ENCODE measurements around the gene GZMM.

Gene GZMM

GRCh38 chr19:507286-508203 is 36.3 kb upstream of the GZMM start, which contains the start of gene TPGS1:
Gene TPGS1 (plus strand): TSS chr19:507497. CDS start chr19:507507, 10 bp downstream.
- no peaks in the 10 kb centered on the region for H3K27me3 Mint-ChIP-seq
- H3K36me3 Mint-ChIP-seq, result peaks cover 2% of the 10 kb centered on the region
- no peaks in the 10 kb centered on the region for H3K9me3 Mint-ChIP-seq
- peak within 1 kb of the TSS; percentile 100 for H3K27ac Mint-ChIP-seq
- peak within 1 kb of the TSS; percentile 92 for H3K4me3 Mint-ChIP-seq
- peaks cover 47% of the 10 kb centered on the region for H3K4me1 Mint-ChIP-seq

- Mint-ChIP-seq H3K36me3 (peaks cover 2% of the 10 kb centered on the region), H3K4me3 (peak overlapping the region; percentile 92), H3K4me1 (peaks cover 47% of the 10 kb centered on the region), H3K9me3 (no peaks in the 10 kb centered on the region), H3K27ac (peak overlapping the region; percentile 87), H3K27me3 (no peaks in the 10 kb centered on the region)
Measured at GRCh38 chr19:508204-509150, 35.4 kb upstream of the GZMM start.

GRCh38 chr19:510606-511100 is 33.2 kb upstream of the GZMM start:
- H3K4me3 Mint-ChIP-seq, result peak overlapping the region; percentile 89
- no peaks in the 10 kb centered on the region for H3K27me3 Mint-ChIP-seq
- peak overlapping the region; percentile 98 for H3K27ac Mint-ChIP-seq
- H3K4me1 Mint-ChIP-seq, result peaks cover 44% of the 10 kb centered on the region
- H3K36me3 Mint-ChIP-seq, result peaks cover 2% of the 10 kb centered on the region
- H3K9me3 Mint-ChIP-seq, result no peaks in the 10 kb centered on the region

- H3K4me3 Mint-ChIP-seq, result peak overlapping the region; percentile 89
- H3K36me3 Mint-ChIP-seq, result peaks cover 2% of the 10 kb centered on the region
- peak overlapping the region; percentile 98 for H3K27ac Mint-ChIP-seq
- no peaks in the 10 kb centered on the region for H3K9me3 Mint-ChIP-seq
- H3K4me1 Mint-ChIP-seq, result peaks cover 43% of the 10 kb centered on the region
- no peaks in the 10 kb centered on the region for H3K27me3 Mint-ChIP-seq
Measured at GRCh38 chr19:511101-511851, 32.6 kb upstream of the GZMM start.

DNA sequence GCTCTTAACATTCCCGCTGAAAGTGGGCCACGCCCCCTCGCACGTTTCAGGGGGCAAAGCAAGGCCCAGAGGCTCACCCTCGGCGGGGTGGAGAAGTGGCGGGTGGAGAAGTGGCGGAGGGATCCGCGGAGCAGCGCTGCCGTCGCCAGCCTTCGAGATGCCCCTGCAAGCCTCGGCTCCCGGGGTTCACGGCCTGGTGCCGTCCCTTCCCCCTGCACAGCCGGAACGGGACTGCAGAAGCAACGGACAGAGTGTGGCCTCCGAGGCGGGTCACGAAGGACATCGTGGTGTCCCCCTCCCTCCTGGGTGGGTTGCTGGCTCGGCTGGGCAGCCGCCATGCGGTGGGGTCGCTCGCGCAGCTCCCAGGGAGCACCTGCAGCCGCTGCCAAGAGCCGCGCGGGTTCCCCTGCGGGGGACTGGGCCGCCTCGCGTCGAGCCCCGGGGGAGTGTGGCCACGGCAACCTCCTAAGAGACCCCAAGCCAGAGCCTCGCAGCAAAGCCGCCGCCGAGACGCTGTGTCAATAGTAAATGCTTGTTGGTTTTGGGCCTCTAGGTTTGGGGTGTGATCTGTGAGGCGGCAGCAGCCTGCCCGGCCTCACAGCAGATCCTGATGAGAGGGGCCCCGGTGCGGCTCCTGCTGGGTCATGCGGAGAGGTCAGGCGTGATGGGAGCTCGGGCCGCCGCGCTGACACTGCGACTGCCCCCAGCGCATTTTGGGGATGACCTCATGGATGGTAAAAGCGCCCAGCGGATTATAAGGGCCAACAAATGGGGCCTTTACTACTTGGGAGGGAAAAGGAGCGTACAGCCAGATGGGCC is 31.1 kb upstream of the GZMM start:
- peaks cover 2% of the 10 kb centered on the region for H3K36me3 Mint-ChIP-seq
- H3K27me3 Mint-ChIP-seq, result no peaks in the 10 kb centered on the region
- H3K9me3 Mint-ChIP-seq, result no peaks in the 10 kb centered on the region
- no peak overlapping the region for H3K27ac Mint-ChIP-seq
- peaks cover 49% of the 10 kb centered on the region for H3K4me1 Mint-ChIP-seq
- H3K4me3 Mint-ChIP-seq, result no peak overlapping the region

DNA sequence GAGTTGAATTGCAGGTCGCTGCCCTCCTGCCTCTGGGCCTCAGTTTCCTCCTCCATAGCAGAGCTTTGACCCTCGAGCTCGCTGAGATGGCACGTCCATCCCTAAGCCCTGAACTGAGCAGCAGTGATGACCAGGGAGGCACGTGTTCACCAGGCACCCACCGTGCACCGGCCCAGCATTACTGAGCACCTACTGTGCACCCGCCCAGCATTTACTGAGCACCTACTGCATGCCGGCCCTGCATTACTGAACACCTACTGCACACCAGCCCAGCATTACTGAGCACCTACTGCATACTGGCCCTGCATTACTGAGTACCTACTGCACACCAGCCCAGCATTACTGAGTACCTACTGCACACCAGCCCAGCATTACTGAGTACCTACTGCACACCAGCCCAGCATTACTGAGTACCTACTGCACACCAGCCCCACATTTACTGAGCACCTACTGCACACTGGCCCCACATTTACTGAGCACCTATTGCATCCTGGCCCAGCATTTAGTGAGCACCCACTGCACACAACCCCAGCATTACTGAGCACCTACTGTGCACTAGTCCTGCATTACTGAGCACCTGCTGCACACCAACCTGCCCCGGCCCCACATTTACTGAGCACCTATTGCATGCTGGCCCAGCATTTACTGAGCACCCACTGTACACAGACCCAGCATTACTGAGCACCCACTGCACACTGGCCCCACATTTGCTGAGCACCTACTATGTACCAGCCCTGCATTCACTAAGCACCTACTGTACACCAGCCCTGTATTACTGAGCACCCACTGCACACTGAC is 30.3 kb upstream of the GZMM start:
- no peak overlapping the region for H3K4me3 Mint-ChIP-seq
- H3K36me3 Mint-ChIP-seq, result peaks cover 2% of the 10 kb centered on the region
- no peaks in the 10 kb centered on the region for H3K9me3 Mint-ChIP-seq
- H3K27ac Mint-ChIP-seq, result no peak overlapping the region
- H3K27me3 Mint-ChIP-seq, result no peaks in the 10 kb centered on the region
- H3K4me1 Mint-ChIP-seq, result peaks cover 41% of the 10 kb centered on the region

DNA sequence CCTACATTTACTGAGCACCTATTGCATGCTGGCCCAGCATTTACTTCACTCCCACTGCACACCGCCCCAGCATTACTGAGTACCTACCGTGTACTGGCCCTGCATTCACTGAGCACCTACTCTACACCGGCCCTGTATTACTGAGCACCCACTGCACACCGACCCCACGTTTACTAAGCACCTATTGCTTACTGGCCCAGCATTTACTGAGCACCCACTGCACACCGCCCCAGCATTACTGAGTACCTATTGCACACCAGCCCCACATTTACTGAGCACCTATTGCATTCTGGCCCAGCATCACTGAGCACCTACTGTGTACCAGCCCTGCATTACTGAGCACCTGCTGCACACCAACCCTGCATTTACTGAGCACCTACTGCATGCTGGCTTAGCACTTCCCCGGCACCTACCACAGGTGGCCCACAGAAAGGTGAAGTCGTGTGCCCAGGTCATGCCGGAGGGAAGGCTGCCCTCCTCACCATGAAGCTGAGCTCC is 29.6 kb upstream of the GZMM start:
- H3K27me3 Mint-ChIP-seq, result no peaks in the 10 kb centered on the region
- H3K4me3 Mint-ChIP-seq, result no peak overlapping the region
- H3K27ac Mint-ChIP-seq, result peak overlapping the region; percentile 63
- peaks cover 2% of the 10 kb centered on the region for H3K36me3 Mint-ChIP-seq
- H3K4me1 Mint-ChIP-seq, result peaks cover 35% of the 10 kb centered on the region
- no peaks in the 10 kb centered on the region for H3K9me3 Mint-ChIP-seq

- Mint-ChIP-seq H3K9me3 (no peaks in the 10 kb centered on the region), H3K27me3 (no peaks in the 10 kb centered on the region), H3K27ac (no peak overlapping the region), H3K4me1 (peaks cover 10% of the 10 kb centered on the region), H3K36me3 (no peaks in the 10 kb centered on the region), H3K4me3 (no peak overlapping the region)
Measured at GRCh38 chr19:517721-518597, 25.9 kb upstream of the GZMM start.

GRCh38 chr19:518598-519231 is 25.1 kb upstream of the GZMM start:
- Mint-ChIP-seq H3K36me3 (no peaks in the 10 kb centered on the region), H3K27ac (no peak overlapping the region), H3K4me3 (no peak overlapping the region), H3K4me1 (peaks cover 10% of the 10 kb centered on the region), H3K27me3 (no peaks in the 10 kb centered on the region), H3K9me3 (no peaks in the 10 kb centered on the region)

DNA sequence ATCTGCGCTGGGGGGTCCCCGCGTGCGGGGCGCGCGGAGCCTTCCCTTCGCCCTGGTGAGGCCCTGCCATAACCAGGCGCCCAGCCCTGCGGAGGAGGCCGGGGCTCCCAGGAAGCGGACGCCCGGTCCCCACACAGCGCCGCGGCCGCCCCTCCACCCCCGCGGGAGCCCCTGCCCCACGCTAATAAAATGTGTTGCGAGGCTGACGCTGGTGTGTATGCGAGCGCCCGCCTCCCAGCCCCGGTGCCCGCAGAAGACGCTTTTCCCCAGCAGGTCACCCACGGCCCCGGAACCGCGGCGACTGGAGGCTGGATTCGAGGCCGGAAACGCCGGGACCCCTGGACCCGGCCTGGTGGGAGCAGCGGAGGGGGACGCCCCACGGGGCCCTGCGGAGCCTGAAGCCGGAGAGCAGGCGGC is 24.4 kb upstream of the GZMM start:
- Mint-ChIP-seq H3K36me3 (no peaks in the 10 kb centered on the region), H3K4me3 (no peak overlapping the region), H3K4me1 (peaks cover 10% of the 10 kb centered on the region), H3K27me3 (no peaks in the 10 kb centered on the region), H3K9me3 (no peaks in the 10 kb centered on the region), H3K27ac (no peak overlapping the region)

DNA sequence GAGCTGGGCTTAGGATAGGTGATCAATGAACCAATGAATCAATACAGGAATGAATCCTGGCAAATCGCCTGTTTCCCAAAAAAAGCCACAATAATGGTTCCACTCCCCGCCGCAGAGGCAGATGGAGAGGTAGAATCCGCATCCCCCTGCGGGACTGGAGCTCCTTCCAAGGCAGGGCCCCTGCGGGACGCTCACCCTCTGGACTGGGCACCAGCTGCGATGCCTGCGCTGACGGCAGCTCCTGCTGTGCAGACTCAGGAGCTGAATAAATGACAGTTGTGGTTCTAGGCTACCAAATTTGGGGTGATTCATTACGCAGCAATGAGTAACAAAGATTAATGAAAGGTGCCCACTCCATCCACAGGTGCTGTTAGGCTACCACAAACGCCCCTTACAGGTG is 21.1 kb upstream of the GZMM start:
- no peaks in the 10 kb centered on the region for H3K9me3 Mint-ChIP-seq
- no peaks in the 10 kb centered on the region for H3K4me1 Mint-ChIP-seq
- H3K4me3 Mint-ChIP-seq, result no peak overlapping the region
- no peaks in the 10 kb centered on the region for H3K36me3 Mint-ChIP-seq
- H3K27me3 Mint-ChIP-seq, result peaks cover 1% of the 10 kb centered on the region
- H3K27ac Mint-ChIP-seq, result no peak overlapping the region

GRCh38 chr19:524062-524674 is 19.7 kb upstream of the GZMM start:
- Mint-ChIP-seq H3K9me3 (no peaks in the 10 kb centered on the region), H3K4me1 (no peaks in the 10 kb centered on the region), H3K27ac (no peak overlapping the region), H3K36me3 (no peaks in the 10 kb centered on the region), H3K27me3 (peaks cover 1% of the 10 kb centered on the region), H3K4me3 (no peak overlapping the region)

All from activated naive CD4-positive, alpha-beta T cell treated with anti-CD3 and anti-CD28 coated beads, Interleukin-2, amount 50 U/mL, for 24 hours (primary cell).